Astrocyte of the hippocampus (primary cell): ENCODE measurements around the gene MRPS9.
A peak's percentile ranks its signal among the peaks of the same experiment; 100 is the strongest.

Source experiments
- DNase-seq: peaks from one replicate; pipeline ENCODE4 v3.0.0; 2011; ENCODE audit warnings: low read depth, low spot score

Gene MRPS9

DNA sequence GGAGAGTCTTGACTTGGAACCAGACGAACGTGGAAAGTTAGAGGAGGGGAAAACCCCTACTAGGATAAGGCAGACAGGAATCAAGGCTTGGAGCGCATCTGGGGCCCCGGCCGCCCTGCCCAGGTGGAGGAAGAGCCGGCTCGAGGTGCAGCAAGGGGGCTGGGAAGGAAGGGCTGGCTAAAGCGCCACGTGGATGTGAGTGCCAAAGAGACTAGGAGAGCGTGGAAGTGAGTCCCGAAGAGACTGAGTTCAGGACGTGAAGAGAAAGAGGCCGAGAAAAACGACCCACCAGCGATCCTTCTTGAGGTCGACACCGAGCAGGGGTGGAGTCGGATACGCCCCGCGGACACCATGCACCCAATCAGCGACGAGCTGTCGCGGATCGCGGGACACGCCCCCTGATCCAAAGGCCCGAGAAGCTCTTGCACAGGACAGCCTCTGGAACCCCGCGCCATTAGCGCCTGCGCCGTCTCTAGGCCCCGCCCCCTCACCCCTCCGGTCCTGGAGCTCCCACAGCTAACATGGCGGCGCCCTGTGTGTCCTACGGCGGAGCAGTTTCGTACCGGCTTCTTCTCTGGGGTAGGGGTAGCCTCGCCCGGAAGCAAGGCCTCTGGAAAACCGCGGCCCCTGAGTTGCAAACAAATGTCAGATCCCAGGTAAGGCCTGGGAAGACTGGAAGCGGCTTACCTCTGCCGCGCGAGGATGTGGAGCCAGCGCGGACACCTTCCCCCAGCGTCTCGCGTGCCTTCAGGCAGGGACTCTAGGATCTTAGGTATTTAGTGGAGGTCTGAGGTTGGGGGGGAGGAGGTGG is at the start of gene MRPS9:
Gene MRPS9, plus strand, starts transcription at position 498 of the 811 bp plus-strand sequence. Its CDS starts 24 bp downstream, at position 522.
- DNase-seq, result peak; percentile 99

DNA sequence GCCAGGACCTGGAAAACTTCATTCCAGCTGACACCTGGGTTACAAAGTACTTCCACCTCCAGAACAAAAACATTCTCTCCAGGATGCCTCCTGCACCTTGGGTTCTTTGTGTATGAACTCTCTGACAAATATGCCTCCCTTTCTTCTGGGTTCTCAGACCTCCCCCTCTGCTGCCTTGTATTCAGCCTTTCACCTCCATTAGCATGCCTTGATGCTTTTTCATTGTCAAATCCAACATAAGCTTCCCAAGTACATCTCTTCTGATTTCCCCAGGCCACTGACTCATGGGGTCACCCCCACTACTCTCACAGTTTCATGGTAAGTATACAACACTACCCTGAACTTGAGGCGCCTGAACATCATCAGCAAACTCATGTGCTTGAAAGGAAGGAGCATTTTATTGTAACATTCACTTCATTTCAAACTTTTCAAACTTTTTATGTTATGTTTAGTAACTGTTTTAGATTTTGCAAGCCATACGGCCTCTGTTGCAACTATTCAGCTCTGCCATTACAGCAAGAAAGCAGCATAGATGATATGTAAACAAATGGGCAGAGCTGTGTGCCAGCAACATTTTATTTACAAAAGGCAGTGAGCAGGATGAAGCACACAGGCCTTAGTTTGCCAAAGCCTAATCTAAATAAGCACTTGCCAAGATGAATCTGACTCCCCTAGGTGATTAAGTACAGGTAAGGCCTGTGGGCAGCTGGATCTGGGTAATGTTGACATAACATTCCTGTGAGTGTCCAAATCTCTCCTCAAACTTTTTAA is 32.5 kb upstream of the MRPS9 start:
- no peak for DNase-seq

DNA sequence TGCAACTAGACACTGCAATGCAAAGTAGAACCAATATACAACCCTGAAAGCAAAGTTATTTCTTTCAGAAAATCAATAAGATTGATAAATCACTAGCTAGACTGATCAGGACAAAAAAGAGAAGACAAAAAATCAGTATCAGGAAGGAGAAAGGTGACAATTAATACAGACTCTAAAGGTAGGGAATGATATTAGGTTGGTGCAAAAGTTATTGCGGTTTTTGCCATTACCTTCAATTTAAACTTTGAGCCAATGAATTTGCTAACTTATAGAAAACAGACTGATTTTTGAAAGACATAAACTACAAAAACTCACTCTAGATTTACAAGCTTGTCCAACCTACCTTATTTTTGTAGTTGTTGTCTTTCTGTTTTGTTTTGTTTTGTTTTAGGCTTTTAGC is 30.5 kb upstream of the MRPS9 start:
- no peak for DNase-seq

DNA sequence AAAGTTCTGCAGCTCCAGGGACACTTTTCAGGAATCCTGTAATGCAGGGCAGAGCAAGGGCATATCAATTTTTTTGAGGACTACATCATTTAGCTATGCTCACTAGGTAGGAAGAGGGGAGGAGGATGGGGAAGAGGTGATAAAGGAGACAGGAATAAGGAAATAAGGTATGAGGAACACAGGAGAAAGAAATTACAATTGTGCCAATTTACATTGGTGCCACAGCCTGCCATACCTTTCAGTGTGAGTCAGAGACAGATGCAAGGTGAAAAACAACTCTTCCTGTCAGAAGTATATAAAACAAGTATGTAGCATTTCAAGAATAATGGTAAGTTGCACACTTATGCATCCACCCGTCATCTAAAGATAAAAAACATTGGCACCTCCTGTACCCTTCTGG is 5.4 kb upstream of the MRPS9 start:
- DNase-seq, result no peak

DNA sequence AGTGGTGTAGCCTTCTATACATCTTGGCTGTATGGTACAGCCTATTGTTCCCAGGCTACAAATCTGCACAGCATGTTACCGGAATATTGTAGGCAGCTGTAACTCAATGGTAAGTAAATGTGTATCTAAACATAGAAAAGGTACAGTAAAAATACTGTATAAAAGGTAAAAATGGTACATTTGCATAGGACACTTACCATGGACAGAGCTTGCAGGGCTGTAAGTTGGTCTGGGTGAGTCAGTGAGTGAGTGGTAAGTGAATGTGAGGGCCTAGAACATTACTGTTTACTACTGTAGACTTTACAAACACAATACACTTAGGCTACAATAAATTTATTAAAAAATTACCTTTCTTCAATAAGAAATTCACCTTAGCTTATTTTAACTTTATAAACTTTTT is 3.7 kb upstream of the MRPS9 start:
- DNase-seq, result peak; percentile 4

DNA sequence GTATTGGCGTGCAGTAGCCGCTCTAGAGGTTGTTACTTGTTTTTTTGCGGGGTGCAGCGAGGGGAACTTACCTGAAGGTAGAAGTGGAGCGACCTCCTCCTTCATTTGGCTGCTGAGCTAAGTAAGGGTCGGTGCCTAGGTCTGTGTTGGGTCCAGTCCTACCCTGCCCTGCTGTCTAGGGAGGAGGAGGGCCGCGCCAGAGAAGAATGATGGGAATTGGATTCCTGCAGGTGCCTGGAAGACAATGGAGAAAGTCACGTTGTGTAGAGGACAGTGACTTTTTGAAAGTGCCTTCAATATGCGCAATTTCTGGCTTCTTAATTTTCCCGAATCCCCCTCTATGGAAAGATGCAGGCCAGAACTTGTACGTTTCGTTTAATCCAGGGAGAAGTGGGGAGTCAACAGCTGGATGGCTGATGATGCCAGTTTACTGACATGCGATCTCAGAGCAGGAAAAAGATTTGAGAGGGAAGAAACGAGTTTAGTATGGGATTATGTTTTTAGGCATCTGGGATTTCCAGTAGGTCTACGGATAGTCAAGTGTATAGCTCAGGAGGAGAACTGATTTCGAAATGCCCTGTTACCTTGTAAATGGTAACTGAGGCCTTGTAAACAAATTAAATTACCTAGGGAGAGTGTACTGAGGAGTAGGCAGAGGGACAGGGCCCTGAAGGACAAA is 653 bp downstream of the MRPS9 start:
- peak; percentile 2 for DNase-seq

DNA sequence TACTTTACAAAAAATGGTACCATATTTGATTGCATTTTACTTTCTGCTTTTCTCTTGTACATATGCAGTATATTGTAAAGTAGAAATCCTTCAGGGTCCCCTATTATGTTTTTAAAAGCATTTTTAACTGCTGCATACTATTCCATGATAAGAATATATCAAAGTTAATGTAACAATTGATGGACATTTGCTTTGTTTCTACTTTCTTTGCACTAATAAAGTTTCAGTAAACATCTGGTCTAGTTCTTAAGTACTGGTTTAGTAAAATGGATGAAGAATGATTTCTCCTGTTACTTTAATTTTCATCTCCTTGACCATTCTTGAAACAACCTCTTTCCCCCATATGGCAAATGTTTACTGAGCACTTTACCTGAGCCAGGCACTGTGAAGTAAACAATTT is 1.7 kb downstream of the MRPS9 start:
- no peak for DNase-seq

DNA sequence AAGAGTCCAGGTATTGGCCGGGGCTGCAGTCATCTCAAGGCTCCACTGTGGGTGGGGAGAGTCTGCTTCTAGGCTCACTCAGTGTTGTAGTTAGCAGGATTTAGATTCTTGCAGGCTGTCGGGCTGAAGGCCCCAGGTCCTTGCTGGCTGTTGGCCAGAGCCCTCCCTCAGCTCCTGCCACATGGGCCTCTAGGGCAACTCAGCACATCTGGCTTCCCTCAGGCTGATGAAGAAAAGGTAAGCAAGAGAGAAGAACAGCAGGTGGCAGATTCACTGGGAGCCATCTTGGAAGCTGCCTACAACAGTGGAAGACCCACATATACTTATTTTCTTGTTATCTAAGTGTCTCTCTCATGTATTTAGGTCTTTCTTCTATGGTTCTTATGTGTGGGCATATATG is 4.3 kb downstream of the MRPS9 start:
- DNase-seq, result no peak

DNA sequence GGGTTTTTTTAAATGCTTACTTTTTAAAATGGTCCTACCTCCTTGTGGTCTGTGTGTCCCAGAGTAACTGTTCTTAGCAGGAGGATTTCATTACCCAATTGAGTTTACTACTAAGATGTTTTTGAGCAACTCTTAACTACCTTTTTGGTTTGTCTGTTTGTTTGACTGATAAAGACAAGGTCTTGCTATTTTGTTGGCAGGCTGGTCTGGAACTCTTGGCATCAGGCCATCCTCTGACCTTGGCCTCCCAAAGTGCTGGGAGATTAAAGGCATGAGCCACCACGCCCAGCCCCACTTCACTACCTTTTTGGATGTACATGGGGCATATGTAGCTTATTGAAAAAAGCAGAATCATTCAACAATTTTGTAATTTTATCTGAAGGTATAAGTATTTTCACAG is 14.9 kb downstream of the MRPS9 start:
- DNase-seq, result peak; percentile 9

DNA sequence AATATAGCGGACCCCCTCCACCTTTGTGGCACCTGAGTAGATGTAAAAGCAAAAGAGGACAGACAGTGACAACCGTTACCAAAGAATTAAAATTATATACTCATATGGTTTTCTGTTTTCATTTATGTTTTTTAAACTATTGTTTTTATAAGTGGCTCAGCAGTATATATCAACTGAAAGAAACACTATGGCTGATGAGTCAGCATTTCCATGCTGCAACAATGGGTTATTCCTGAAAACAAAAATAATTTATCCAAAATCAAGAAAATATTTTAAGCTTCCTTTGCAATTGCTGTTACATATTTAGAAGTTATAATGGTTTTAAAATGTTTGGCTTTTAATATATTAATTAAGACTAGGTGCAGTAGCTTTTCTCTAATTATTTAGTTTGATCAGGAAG is 17.7 kb downstream of the MRPS9 start:
- no peak for DNase-seq

DNA sequence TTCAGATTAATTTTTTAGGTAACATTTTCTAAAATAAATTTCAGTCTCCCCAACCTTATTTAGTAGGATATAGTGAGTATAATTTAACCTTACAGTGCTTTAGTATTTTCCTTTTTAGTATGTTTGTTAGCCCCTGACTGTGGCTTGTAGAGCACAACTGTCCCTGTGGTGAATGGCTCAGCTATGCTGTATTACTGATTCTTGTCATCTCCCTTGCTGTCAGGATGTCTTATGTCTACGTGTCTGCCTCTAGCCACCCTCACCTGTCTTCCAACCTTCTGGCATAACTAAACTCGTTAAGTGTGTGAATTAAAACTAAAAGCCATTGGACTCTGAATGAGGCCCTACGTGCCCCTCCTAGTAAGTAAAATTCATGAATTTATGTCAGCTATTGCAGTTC is 18.4 kb downstream of the MRPS9 start:
- no peak for DNase-seq

DNA sequence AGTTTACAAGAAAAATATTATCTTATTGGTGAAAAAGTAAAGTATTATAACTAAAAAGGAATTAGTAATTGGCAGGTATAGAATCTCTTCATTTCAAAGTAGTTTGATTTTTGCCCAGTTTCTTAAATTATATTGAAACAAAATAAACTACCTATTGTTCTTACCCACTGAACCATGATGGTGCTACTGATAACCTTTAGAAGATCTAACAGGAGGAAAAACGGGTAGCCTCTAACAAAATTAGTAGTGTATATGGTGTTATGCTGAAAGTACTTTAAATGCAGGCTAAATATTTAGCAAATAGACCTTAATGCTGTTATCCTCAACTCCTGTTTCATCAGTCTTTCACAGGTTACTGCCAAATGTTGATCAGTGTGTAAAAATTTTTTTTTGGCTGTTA is 19.1 kb downstream of the MRPS9 start:
- DNase-seq, result no peak

DNA sequence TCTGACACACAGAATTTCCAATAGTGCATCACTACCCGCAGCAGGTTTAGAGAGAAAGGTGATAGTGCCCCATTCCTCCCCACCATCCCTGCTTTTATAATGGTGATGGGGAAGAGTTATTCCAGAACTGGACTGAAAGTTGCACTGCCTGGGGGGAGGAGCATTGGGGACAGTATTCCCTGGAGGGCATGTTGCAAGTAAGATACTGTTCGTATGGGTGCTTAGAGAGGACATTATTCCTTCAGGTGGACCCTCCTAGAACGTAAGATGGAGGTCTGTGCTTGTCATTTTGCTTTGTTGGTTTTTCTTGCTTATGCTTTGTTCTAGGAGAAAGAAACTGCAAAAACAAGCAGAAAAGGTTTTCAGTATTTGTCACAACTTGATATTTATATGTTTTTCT is 23.7 kb downstream of the MRPS9 start:
- DNase-seq, result no peak

DNA sequence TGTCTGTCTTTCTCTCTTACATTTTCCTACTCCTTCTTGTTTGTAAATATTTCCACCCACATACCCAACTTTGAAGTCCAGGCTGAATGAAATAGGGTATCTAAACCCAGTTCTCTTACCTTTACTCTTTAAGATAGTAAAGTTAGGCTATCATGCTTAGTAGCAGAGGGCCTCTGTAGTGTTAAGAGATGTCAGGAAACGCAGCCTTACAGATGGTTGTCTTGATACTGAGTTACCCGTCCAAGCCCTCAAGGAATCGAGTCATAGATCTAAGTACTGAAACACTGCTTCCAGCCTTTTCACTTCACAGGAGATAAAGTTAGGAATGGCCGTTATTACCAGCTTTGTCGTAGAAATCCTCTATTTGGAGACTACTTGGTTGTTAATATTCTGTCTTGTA is 24.3 kb downstream of the MRPS9 start:
- no peak for DNase-seq

DNA sequence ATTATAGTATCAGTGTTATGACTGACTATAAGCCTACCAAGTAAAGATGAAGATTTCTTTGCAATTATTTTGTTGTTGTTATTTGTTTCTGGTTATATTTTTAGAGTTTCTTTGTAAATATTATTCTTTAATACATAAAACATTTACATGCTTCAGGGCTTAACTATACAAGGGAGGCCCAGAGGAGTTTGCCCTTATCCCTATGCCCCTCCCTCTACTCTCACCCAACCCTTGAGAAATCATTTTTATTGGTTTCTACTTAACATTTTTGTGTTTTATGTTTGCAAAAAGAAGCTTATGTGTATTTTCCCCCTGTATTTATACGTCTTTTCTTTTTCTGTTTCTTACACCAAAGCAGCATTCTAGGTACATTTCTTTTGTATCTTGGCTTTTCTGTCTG is 30.5 kb downstream of the MRPS9 start:
- no peak for DNase-seq

DNA sequence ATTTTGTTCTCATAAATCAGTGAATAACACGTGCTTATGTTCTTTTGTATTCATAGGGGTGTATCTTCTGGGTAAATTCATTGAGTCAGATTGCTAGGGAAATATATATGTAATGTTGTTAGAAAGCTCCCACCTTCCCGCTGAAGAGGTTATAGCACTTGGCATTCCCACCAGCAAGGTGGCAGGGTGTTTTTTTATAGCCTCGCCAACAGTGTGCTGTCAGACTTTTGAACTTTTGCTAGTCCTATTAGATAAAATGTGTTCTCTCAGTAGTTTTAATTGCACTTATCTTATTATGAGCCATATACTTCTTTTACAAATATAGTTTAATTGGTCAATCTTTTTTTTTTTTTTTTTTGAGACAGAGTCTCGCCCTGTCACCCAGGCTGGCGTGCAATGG is 31.0 kb downstream of the MRPS9 start:
- no peak for DNase-seq

DNA sequence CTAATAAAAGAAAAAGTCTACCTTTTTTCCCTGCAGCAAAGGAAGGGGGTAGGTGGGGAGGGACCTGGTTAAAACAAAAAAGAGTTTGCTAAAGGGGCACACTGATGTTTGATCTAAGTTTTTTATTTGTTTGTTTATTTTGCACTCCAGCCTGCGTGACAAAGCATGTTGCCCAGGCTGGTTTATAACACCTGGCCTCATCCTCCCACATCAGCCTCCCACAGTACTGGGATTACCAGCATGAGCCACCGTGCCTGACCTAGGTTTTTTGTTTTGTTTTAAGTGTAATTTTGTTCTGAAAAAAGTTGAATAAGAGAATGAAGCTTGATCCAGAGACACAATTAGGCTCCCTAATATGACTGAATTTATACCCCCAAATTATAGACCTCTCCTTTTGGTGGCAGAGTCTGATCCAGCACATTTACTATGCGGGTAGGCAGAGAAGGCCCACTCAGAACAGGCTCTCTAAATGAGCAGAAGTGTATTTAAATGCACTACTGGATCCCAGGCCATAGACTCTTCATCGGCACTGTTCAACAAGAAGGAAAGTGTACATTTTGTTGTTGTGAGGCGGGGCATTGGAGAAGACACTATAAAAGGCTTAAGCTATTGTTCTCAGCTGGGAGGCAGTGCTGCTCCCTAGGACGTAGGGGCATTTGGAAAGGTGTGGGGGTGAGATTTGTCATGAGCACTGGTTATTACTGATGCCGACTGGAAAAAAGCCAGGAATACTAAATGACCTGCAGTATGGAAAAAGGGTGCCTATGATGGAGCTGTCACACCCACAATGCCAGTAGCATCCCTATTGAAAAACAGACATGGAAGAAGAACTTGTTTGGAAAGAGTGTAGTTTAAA is 32.4 kb downstream of the MRPS9 start:
- DNase-seq, result no peak

DNA sequence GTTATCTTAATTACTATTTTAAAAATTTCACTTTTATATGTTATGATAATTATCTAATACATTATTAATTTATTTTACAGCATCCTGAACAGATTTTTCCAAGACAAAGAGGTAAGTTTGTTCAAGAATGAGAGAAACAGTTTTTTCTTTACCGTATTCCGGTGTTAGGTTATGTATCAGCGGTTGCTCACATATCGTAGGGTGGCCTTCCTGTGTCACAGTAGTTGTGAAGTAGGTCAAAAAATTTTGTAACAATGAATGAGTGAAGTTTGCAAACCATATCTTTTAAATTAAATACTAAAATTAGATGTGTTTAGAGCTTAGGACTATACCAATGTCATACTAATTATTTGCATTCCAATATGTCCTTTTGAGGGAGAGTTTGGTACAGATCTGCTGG is 33.5 kb downstream of the MRPS9 start:
- no peak for DNase-seq

DNA sequence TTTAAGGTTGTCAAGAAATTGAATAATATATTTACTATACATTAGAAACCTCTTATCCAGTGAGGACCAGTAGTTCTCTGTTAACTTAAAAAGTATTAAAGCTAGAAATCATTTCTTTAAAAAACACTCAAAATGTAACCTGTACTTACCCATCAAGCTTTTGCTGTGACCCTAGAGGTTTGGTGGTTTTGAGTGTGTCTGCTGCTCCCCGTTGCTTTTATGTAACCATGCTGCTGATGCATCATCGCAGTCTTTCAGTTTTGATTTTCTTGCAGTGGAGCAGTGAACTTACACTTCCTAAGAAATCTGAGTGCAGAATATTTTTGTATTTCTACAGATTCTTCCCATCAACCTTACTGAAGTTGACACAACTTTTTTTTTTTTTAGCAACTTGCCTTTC is 34.2 kb downstream of the MRPS9 start:
- no peak for DNase-seq

DNA sequence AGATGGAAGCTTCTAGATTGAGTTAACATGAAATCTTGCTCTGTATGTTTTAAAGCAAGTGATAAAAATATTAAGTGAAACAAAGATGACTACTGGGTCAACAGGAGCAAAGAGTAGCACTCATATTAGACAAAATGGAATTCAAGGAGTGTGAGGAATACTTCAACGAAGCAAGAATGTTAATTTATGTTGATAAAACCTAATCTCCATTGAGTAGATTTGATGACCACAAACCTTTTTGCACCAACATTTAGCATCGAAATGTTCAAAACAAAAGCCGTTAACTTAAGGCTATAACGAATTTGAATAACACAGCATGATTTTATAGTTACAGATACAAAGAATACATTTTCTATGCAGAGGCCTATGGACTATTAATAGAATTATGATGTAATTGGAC is 35.7 kb downstream of the MRPS9 start:
- no peak for DNase-seq

DNA sequence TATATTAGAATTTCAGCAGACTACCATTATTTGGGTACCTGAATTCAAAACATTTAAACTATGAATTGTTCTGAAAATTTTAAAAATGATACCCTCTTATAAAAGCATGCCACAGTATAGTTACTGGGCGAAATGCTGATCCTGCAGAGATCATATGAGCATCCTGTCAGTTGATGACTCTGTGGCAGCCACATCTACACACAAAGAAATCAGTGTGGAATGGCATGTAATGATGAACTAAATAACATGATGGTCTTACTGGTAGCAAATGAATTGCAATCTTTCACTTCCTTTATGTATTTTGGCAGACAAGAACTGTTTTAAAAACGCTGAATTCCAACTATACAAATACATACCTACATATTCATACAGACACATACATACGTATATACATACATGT is 38.3 kb downstream of the MRPS9 start:
- DNase-seq, result no peak
